Stimulated activated CD8-positive, alpha-beta memory T cell treated with anti-CD3 and anti-CD28 coated beads, Interleukin-7, amount 100 ng/mL, for 4 hours (primary cell): Measurements from ENCODE around the gene ZNF652.
"Not testable (repeated sequence)": the region's sequence is repeated elsewhere in the genome, so short reads cannot be mapped to it uniquely, and the experiment has no call there.

Experiments used
- DNase-seq, 2 donors: peaks; one replicate each; pipeline ENCODE4 v3.0.0-alpha.2; 2020; ENCODE audit warnings: low read depth in 2 of 2

Gene ZNF652

DNA sequence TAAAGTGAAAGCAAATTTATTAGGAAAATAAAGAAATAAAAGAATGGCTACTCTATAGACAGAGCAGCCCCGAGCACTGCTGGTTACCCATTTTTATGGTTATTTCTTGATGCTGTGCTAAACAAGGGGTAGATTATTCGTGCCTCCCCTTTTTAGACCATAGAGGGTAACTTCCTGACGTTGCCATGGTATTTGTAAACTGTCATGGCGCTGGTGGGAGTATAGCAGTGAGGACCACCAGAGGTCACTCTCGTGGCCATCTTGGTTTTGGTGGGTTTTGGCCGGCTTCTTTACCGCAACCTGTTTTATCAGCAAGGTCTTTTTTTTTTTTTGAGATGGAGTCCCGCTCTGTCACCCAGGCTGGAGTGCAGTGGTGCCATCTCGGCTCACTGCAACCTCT lies 100.5 kb downstream of the ZNF652 start:
- DNase-seq = not testable (repeated sequence)

DNA sequence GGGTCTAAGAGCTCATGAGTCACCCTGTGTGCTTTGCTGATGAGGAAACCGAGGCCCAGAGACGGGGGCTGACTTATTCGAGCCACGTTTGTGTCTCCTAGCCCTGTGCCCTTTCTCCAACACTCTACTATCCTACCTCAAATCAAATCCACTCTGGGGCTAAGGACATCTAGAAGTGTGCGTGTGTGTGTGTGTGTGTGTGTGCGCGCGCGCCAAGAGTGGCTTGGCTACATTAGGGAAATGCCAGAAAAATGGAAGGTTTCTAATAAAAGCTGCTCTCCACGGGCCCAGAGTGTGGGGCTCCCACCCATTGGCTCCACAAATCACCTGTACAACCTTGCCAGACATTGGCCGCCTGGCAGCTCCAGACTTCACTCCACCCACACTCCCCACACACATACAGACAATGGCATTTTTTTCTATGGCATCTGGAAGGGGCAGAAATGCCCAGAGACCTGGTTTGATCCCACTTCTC lies 101.2 kb downstream of the ZNF652 start:
- peak in 1 of 2 donors; percentile 43 for DNase-seq

DNA sequence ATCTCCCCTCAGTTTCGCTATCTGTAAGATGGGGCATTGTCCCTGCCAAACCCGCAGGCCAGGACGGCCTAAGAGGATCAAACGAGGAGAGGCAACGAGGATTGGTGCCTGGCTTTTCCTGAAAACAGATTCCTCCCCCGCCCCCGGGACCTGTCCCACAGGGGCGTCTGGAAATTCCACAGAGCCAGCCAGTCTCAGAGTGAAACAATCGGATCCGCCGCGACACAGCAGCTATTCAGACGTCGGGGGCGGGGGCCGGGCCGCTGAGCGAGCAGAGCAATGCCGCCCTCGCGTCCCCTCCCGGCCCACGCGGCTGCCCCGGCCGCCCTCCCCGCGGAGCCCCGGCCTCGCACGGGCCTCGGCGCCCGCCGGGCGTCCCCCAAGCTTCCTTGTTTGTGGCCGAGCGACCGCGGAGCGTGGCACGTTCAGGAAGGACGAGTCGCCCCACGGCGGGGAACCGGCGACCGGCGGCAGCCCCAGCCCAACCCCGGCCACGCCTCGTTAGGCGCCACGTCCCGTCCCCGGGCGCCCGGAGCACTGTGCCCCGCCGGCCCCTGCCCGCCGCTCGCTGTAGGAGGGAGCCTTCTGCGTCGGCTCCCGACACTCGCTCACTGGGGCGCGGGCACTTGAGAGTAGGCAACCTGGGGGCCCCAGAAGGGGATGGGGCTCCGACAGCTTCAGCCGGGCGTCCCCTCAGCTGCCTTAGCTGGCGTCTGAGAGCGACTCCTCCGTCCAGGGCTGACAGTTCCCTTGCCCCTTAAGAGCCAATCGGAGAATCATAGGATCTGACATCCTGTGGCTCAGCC lies 101.8 kb downstream of the ZNF652 start:
- DNase-seq = peak; percentile 28 to 71

GRCh38 chr17:49259663-49260010 lies 102.4 kb downstream of the ZNF652 start:
- no peak for DNase-seq

- no peak for DNase-seq
Measured at GRCh38 chr17:49258394-49258793, 103.7 kb downstream of the ZNF652 start.

- no peak for DNase-seq
Measured at GRCh38 chr17:49255125-49255524, 106.9 kb downstream of the ZNF652 start.

GRCh38 chr17:49254066-49254465 lies 108.0 kb downstream of the ZNF652 start:
- DNase-seq = no peak

DNA sequence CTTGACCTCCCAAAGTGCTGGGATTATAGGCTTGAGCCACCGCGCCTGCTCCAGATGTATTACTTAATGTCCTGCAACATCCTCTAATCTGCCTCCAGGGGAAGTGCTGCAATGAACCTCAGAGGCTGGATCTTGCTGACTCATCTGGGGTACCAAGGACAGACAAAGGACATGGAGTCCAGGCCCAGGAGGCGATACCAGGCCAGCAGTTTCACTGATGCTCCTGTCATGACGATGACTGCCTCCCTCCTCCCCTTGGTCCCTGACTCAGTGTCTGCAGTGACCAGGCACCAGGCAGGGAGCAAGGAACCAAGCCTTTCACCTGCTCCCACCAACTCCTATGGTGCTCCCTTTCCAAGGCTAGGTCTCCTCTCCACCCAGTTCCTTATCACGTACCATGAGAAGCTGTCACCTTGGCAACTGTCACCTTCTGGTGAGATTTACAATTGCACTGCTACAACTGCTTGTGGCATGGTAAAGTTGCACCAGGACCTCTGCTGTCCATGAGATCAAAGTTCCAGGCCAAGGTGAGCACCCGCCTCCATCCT lies 109.8 kb downstream of the ZNF652 start:
- DNase-seq = no peak

DNA sequence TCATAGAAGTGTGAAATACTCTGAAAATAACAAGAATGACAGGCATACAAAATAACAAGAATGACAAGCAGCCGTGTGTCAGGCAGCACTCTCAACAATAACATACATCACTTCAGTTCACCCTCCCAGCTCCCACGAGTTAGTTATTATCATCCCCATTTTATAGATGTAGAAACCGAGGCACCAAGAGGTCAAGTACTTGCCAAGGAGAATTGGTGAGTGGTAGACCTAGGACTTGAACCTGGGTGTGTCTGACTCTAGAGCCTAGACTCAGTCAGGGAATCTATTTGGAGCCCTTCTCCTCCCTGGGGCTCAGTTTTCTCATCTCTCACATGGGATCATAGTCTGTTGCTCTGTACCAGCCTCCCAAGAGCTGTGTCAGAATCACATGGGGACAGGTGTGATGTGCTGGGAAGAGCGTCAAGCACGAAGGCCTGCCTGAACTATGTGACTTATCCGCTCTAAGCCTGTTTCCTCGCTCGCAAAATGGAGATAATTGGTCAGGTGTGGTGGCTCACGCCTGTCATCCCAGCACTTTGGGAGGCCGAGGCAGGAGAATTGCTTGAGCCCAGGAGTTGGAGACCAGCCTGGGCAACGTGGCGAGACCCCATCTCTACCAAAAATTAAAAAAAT lies 112.0 kb downstream of the ZNF652 start:
- no peak for DNase-seq

DNA sequence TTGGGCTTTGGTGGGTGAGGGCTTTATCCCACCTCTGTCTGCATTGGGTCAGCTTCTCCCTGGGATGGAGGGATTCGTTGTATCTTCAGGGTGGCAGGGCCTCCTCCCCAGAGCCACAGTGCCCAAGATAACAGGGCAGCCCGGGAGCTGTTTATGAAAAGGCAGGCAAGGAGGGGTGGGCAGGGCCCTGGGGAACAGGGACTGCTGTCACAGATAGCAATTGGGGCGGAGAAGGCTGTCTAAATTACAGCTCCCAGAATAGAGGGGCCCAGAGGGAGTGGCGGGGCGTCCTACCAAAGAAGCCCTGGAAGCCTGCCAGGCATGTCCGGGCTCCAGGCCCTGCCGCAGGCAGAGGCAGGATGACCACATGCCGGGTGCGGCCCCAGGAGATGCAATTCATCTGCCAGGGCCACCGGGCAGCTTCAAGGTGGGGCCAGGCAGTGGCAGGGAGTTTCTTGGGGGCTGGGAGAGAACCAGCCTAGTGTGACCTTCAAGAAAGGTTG lies 112.7 kb downstream of the ZNF652 start:
- no peak for DNase-seq

GRCh38 chr17:49247944-49248343 lies 114.1 kb downstream of the ZNF652 start:
- DNase-seq = no peak

- DNase-seq = no peak
Measured at GRCh38 chr17:49244839-49245238, 117.2 kb downstream of the ZNF652 start.
